ENCODE data around the gene PRIMA1.

DNA sequence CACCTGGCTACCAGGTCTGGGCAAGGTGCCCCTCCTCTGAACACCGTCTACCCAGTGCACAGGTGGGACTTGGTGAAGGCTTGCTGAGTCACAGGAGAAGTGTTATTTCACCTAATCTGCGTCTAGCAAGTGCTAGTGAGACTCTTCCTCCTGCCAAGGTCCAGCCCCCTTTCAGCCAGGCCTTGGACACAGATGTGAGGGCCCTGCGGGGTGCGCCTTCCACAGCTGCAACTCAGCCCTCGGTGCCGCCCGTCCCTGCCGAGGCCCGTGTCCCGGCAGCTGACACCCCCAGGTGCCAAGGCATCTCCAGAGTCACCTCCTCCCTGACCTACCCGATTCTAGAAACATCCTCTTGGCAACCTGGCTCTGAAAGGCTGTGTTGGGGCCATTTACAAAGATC lies 55.1 kb downstream of the PRIMA1 start:
- TF ChIP-seq GATA2 (IDR thresholded peaks at IDR 0.05; ENCODE audit: low read depth, low read length): no peak
- TF ChIP-seq GATA3 (IDR thresholded peaks at IDR 0.05; ENCODE audit: low read depth, low read length): no peak
